AG09309 (cell line): ENCODE results near the gene ITPK1.

Experiments
- DNase-seq: peaks from one replicate; pipeline ENCODE4 v3.0.0-alpha.2; 2010; ENCODE audit warnings: low read depth
- H3K4me3 ChIP-seq: 2 replicates; pipeline ENCODE4 v1.5.1; 2011; ENCODE audit warnings: mild to moderate bottlenecking, low read depth, low read length, moderate library complexity; ENCODE audit not compliant: control insufficient read depth
- CTCF ChIP-seq: IDR thresholded peaks from 2 replicates; pipeline ENCODE4 v1.5.1; 2011; ENCODE audit warnings: mild to moderate bottlenecking, low read depth, low read length, inconsistent platforms; ENCODE audit not compliant: insufficient read depth, control insufficient read depth; ENCODE audit errors: missing control alignments

The ITPK1 gene

GRCh38 chr14:93075891-93076290, 39.8 kb downstream of the ITPK1 start:
- DNase-seq = no peak
- H3K4me3 ChIP-seq = no peak overlapping the region
- TF ChIP-seq CTCF = no peak

- no peak overlapping the region for H3K4me3 ChIP-seq
- DNase-seq = no peak
- TF ChIP-seq CTCF = no peak
Observed at GRCh38 chr14:93073910-93074769, 41.6 kb downstream of the ITPK1 start.

GRCh38 chr14:93073358-93073707, 42.4 kb downstream of the ITPK1 start:
- TF ChIP-seq CTCF = no peak
- DNase-seq = no peak

GRCh38 chr14:93072659-93073357, 42.9 kb downstream of the ITPK1 start:
- TF ChIP-seq CTCF = no peak
- no peak overlapping the region for H3K4me3 ChIP-seq
- no peak for DNase-seq

More at GRCh38 chr14:93073358-93073707, 42.4 kb downstream of the ITPK1 start:
- no peak overlapping the region for H3K4me3 ChIP-seq

GRCh38 chr14:93068711-93069110, 47.0 kb downstream of the ITPK1 start:
- H3K4me3 ChIP-seq = no peak overlapping the region
- TF ChIP-seq CTCF = no peak
- DNase-seq = no peak

- no peak for DNase-seq
- no peak overlapping the region for H3K4me3 ChIP-seq
- TF ChIP-seq CTCF = no peak
Observed at GRCh38 chr14:93067088-93067487, 48.6 kb downstream of the ITPK1 start.
